ENCODE data around the gene ACOX3.

Gene ACOX3

GRCh38 chr4:8464381-8464780, 23.9 kb upstream of the ACOX3 start:
- no peaks in the 10 kb centered on the region for H3K4me1 ChIP-seq (ENCODE audit: low read depth, poor library complexity, severe bottlenecking)
- no peak overlapping the region for H3K4me2 ChIP-seq
- no peak overlapping the region for H3K4me3 ChIP-seq (IDR thresholded peaks at IDR 0.05; ENCODE audit: insufficient read depth, low read depth, low read length)
- no peaks in the 10 kb centered on the region for H3K79me2 ChIP-seq (ENCODE audit: insufficient read depth, low read depth)
- H3K27ac ChIP-seq, result no peak overlapping the region
- no peak overlapping the region for H3K9ac ChIP-seq
- TF ChIP-seq CTCF (conservative IDR thresholded peaks at IDR 0.05; ENCODE audit: low read depth, low read length), result no peak
- H3K27me3 ChIP-seq (ENCODE audit: insufficient read depth, low read depth), result no peaks in the 10 kb centered on the region
- no peaks in the 10 kb centered on the region for H3K36me3 ChIP-seq (ENCODE audit: insufficient read depth)
- no peak overlapping the region for H2AFZ ChIP-seq (ENCODE audit: low read depth)
- no peaks in the 10 kb centered on the region for H4K20me1 ChIP-seq (ENCODE audit: insufficient read depth)

DNA sequence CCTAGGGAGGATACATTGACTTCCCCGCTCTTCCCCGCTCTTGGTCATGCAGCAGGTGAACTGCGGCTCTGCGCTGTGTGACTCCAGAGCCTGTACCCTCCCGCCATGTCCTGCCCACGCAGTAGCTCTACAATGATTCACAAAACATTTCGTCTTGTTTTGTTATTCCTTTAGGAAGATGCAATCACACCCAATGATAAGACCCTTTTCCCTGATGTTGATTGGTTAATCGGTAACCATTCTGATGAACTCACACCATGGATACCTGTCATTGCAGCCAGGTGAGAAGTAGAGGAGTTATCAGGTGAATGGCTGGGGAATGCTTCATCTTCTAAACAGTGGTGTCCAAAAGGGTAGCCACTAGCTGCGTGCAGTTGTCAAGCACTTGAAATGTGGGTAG, 23.3 kb upstream of the ACOX3 start:
- no peak overlapping the region for H3K27ac ChIP-seq
- no peak overlapping the region for H3K4me3 ChIP-seq (IDR thresholded peaks at IDR 0.05; ENCODE audit: insufficient read depth, low read depth, low read length)
- H3K79me2 ChIP-seq (ENCODE audit: insufficient read depth, low read depth), result no peaks in the 10 kb centered on the region
- H2AFZ ChIP-seq (ENCODE audit: low read depth), result no peak overlapping the region
- H3K4me1 ChIP-seq (ENCODE audit: low read depth, poor library complexity, severe bottlenecking), result no peaks in the 10 kb centered on the region
- H3K36me3 ChIP-seq (ENCODE audit: insufficient read depth), result no peaks in the 10 kb centered on the region
- no peak for TF ChIP-seq CTCF (conservative IDR thresholded peaks at IDR 0.05; ENCODE audit: low read depth, low read length)
- no peaks in the 10 kb centered on the region for H4K20me1 ChIP-seq (ENCODE audit: insufficient read depth)
- H3K4me2 ChIP-seq, result no peak overlapping the region
- no peaks in the 10 kb centered on the region for H3K27me3 ChIP-seq (ENCODE audit: insufficient read depth, low read depth)
- no peak overlapping the region for H3K9ac ChIP-seq

GRCh38 chr4:8461616-8462015, 21.1 kb upstream of the ACOX3 start:
- Histone ChIP-seq H4K20me1 (ENCODE audit: insufficient read depth) (no peaks in the 10 kb centered on the region), H3K36me3 (ENCODE audit: insufficient read depth) (no peaks in the 10 kb centered on the region)

GRCh38 chr4:8461086-8461485, 20.6 kb upstream of the ACOX3 start:
- TF ChIP-seq CTCF (conservative IDR thresholded peaks at IDR 0.05; ENCODE audit: low read depth, low read length), result no peak
- Histone ChIP-seq H3K9ac (no peak overlapping the region), H3K36me3 (ENCODE audit: insufficient read depth) (no peaks in the 10 kb centered on the region)

More at GRCh38 chr4:8461616-8462015, 21.1 kb upstream of the ACOX3 start:
- TF ChIP-seq CTCF (conservative IDR thresholded peaks at IDR 0.05; ENCODE audit: low read depth, low read length), result no peak
- Histone ChIP-seq H3K4me3 (IDR thresholded peaks at IDR 0.05; ENCODE audit: insufficient read depth, low read depth, low read length) (no peak overlapping the region), H3K27me3 (ENCODE audit: insufficient read depth, low read depth) (no peaks in the 10 kb centered on the region), H3K4me1 (ENCODE audit: low read depth, poor library complexity, severe bottlenecking) (no peaks in the 10 kb centered on the region), H2AFZ (ENCODE audit: low read depth) (no peak overlapping the region), H3K79me2 (ENCODE audit: insufficient read depth, low read depth) (no peaks in the 10 kb centered on the region), H3K4me2 (no peak overlapping the region), H3K9ac (no peak overlapping the region), H3K27ac (no peak overlapping the region)

More at GRCh38 chr4:8461086-8461485, 20.6 kb upstream of the ACOX3 start:
- H2AFZ ChIP-seq (ENCODE audit: low read depth), result no peak overlapping the region
- H4K20me1 ChIP-seq (ENCODE audit: insufficient read depth), result no peaks in the 10 kb centered on the region
- H3K4me3 ChIP-seq (IDR thresholded peaks at IDR 0.05; ENCODE audit: insufficient read depth, low read depth, low read length), result no peak overlapping the region
- no peaks in the 10 kb centered on the region for H3K4me1 ChIP-seq (ENCODE audit: low read depth, poor library complexity, severe bottlenecking)
- H3K27ac ChIP-seq, result no peak overlapping the region
- H3K4me2 ChIP-seq, result no peak overlapping the region
- H3K79me2 ChIP-seq (ENCODE audit: insufficient read depth, low read depth), result no peaks in the 10 kb centered on the region
- H3K27me3 ChIP-seq (ENCODE audit: insufficient read depth, low read depth), result no peaks in the 10 kb centered on the region

Measured in KMS-11 (cell line).